Stimulated activated CD4-positive, alpha-beta T cell treated with anti-CD3 and anti-CD28 coated beads, Interleukin-2, amount 100 ng/mL, for 48 hours (primary cell): ENCODE results near the gene DISP1.

Source experiments
- DNase-seq, 2 donors: peaks; one replicate each; pipeline ENCODE4 v3.0.0-alpha.2; 2020

Gene DISP1

GRCh38 chr1:222814536-222815439, at the start of gene DISP1:
Gene DISP1, plus strand, starts transcription at chr1:222815039. Its CDS starts 127,785 bp downstream, at chr1:222942824.
- DNase-seq: peak; percentile 62 to 70

GRCh38 chr1:222767152-222767571, 47.7 kb upstream of the DISP1 start:
- no peak for DNase-seq

GRCh38 chr1:222768592-222768991, 46.2 kb upstream of the DISP1 start:
- DNase-seq: no peak

GRCh38 chr1:222769181-222769580, 45.7 kb upstream of the DISP1 start:
- DNase-seq: no peak

GRCh38 chr1:222769971-222770620, 44.7 kb upstream of the DISP1 start:
- no peak for DNase-seq

- no peak for DNase-seq
These were observed 41.9 kb upstream of the DISP1 start for GRCh38 chr1:222772996-222773379.

GRCh38 chr1:222777463-222777862, 37.4 kb upstream of the DISP1 start:
- DNase-seq: no peak

GRCh38 chr1:222777977-222778376, 36.9 kb upstream of the DISP1 start:
- DNase-seq: no peak

- no peak for DNase-seq
These were observed 33.6 kb upstream of the DISP1 start for GRCh38 chr1:222781251-222781650.

GRCh38 chr1:222783051-222783450, 31.8 kb upstream of the DISP1 start:
- DNase-seq: no peak

- no peak for DNase-seq
These were observed 30.5 kb upstream of the DISP1 start for GRCh38 chr1:222784371-222784770.

GRCh38 chr1:222784916-222785315, 29.9 kb upstream of the DISP1 start:
- no peak for DNase-seq

GRCh38 chr1:222785529-222785928, 29.3 kb upstream of the DISP1 start:
- no peak for DNase-seq

GRCh38 chr1:222786121-222786520, 28.7 kb upstream of the DISP1 start:
- DNase-seq: no peak

GRCh38 chr1:222787729-222788128, 27.1 kb upstream of the DISP1 start:
- DNase-seq: no peak

GRCh38 chr1:222788402-222789156, 26.3 kb upstream of the DISP1 start:
- DNase-seq: no peak

GRCh38 chr1:222790115-222790514, 24.7 kb upstream of the DISP1 start:
- no peak for DNase-seq

- DNase-seq: no peak
These were observed 24.3 kb upstream of the DISP1 start for GRCh38 chr1:222790520-222790919.

- DNase-seq: no peak
These were observed 23.7 kb upstream of the DISP1 start for GRCh38 chr1:222791006-222791710.

- DNase-seq: no peak
These were observed 22.1 kb upstream of the DISP1 start for GRCh38 chr1:222792744-222793143.

GRCh38 chr1:222794656-222795474, 20.0 kb upstream of the DISP1 start:
- no peak for DNase-seq

GRCh38 chr1:222798116-222798515, 16.7 kb upstream of the DISP1 start:
- no peak for DNase-seq
